SU-DHL-6 (cell line): Measurements from ENCODE around the gene UNC5B.

Experiments
- CTCF ChIP-seq: fragments of 200-600 bp; sonication (generic); IDR thresholded peaks from one replicate; pipeline ENCODE4 v1.5.1; 2017; ENCODE audit warnings: antibody characterized with exemption, mild to moderate bottlenecking, low read length, moderate library complexity; ENCODE audit not compliant: insufficient read depth, poor library complexity, severe bottlenecking
- EZH2phosphoT487 ChIP-seq: fragments of 200-600 bp; sonication (generic), shearing (Covaris generic); conservative IDR thresholded peaks from 2 replicates; pipeline ENCODE4 v1.6.1; 2018; ENCODE audit warnings: mild to moderate bottlenecking, antibody characterized with exemption, low read length, moderate library complexity, mixed read lengths

- TF ChIP-seq CTCF (no peak), EZH2phosphoT487 (no peak)
Observed at GRCh38 chr10:71209352-71209715, 3.0 kb upstream of the UNC5B start.
